HG03139 (cell line): ENCODE measurements around the gene HS3ST2.
"Not testable (repeated sequence)": the region's sequence is repeated elsewhere in the genome, so short reads cannot be mapped to it uniquely, and the experiment has no call there.

Source experiments
- ATAC-seq: cut with Tn5 transposase; IDR thresholded peaks from one replicate; pipeline ENCODE4 v1.9.1; 2021; ENCODE audit not compliant: unreplicated experiment

Gene HS3ST2

DNA sequence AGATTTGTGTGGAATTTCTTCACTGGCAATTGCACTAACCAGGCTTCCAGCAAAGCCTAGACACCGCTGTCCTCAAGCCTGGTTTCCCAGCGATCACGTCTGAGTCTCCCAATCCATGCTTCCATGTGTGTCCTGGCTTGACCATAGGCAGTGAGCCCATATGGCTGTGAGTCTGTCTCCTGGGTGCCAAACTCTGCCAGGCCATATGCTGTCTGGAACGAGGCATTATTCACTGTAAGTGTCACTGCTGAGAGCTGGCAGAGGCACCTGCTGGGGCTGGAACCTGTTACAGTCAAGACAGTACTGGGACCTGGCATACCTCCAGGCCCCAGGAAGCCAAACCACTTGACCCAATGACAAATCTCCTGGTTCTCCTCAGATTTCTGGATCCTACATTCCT is 60.4 kb downstream of the HS3ST2 start:
- no peak for ATAC-seq

- ATAC-seq: no peak
These were observed 65.0 kb downstream of the HS3ST2 start for GRCh38 chr16:22878955-22879354.

DNA sequence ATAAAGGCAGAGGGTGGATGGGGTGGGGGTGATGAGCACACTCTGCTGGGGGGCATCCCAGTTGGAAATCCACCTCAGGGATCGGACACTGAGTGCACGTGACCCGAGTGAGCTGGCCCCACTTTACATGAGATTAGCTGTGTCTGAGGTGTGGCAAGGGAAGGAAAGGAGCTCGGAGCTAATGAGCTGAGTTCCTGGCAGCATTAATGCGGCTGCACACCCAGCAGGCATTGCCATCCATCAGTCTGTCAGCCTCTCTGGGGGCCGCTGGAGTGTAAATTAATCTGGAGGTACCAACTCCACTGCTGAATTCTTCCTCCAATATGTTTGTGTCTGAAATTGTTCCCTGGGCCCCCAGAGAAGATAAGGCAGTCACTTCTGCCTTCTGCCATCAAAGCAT is 65.5 kb downstream of the HS3ST2 start:
- no peak for ATAC-seq

DNA sequence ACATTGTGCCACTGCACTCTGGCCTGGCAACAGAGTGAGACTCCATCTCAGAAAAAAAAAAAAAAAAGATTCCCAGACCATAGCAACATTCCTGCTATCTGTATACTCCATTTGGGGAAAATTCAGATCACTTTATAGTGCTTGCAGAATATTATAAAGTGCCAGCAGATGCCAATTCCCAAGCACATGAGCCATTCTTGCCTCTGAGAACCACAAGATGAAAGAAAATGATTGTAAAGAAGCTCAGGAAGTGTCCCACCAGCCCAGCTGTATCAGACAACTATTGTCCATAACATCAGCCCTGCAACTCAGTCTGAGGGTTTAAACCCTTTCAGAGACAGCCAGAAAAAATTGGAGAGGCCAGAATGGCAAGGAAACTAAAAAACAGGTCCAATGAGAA is 69.0 kb downstream of the HS3ST2 start:
- ATAC-seq: no peak

DNA sequence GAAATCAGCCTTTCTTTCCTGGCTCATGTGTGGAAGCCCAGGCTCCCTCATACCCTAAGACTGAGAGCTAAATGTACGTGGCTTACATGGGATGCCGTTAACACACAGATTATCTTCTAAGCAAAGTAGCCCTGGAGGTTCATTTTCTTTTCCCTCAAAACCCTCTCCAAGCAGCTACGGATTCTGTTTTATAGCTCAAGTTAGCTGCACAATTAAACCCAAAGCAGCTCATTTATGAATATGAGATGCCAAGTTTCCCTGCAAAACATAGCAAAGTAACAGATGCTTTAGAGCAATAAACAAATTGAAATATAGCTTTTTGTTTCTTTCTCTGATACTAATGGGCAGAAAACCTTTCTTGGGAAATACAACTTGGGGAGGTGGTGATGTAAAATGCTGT is 72.0 kb downstream of the HS3ST2 start:
- no peak for ATAC-seq

DNA sequence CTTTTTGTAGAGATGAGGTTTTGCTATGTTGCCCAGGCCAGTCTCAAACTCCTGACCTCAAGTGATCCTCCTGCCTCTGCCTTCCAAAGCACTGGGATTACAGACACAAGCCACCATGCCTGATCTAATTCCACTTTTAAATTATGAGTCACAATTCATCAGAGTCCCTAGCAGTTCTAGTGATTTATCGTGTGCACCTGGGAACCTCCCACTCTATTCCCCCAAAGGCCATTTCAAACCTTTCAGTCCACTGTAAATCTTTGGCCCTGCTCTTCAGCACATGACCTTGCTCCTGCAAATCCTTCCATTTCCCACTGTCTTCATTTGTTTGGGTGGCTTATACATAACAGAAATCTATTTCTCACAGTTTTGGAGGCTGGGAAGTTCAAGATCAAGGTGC is 73.0 kb downstream of the HS3ST2 start:
- no peak for ATAC-seq

- no peak for ATAC-seq
These were observed 73.5 kb downstream of the HS3ST2 start for GRCh38 chr16:22887445-22887844.

DNA sequence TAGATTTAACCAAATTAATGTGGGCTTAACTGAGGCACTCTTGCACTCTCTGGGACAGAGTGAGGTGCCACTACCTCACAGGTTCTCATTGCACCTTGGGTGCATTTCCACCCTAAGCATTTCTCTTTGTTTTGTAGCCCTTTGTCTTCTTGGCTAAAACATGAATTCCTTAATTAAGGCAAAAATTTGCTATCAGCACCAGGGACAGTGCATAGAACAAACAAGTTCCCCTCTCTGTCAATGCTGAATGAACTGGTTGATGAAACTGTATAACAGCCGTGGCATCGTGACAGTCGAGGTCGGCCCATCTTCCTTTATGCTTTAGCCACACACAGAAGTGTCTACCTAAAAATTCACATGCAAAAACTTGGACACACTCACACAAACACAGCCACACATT is 74.8 kb downstream of the HS3ST2 start:
- ATAC-seq: no peak

GRCh38 chr16:22890976-22891375 is 77.0 kb downstream of the HS3ST2 start:
- no peak for ATAC-seq

DNA sequence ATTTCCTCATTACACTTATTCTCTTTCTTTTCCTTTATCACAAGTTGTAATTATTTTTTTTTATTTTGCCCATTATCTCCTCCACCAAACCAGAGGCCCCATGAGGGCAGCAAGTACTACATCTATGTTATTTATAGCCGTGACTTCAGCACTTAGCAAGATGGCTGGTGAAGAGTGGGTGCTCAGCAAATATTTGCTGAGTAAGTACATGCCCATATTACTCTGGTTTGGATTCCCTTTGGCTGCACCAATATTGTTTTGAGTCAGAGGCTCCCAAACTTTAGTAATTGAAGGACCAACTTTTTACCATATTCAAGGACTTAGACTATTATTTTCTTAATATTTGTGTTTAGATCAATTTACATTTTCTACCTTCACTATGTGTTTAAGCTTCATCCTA is 83.2 kb downstream of the HS3ST2 start:
- no peak for ATAC-seq

GRCh38 chr16:22898131-22898530 is 84.2 kb downstream of the HS3ST2 start:
- no peak for ATAC-seq

GRCh38 chr16:22898874-22899348 is 84.9 kb downstream of the HS3ST2 start:
- ATAC-seq: no peak

DNA sequence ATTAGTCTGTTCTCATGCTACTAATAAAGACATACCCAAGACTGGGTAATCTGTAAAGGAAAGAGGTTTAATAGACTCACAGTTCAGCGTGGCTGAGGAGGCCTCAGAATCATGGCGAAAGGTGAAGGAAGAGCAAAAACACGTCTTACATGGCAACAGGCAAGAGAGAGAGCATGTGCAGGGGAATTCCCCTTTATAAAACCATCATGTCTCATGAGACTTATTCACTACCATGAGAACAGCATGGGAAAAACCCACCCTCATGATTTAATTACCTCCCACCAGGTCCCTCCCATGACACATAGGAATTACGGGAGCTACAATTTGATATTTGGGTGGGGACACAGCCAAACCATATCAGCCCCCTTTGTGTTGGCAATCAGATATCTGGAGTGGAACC is 85.6 kb downstream of the HS3ST2 start:
- ATAC-seq: not testable (repeated sequence)

DNA sequence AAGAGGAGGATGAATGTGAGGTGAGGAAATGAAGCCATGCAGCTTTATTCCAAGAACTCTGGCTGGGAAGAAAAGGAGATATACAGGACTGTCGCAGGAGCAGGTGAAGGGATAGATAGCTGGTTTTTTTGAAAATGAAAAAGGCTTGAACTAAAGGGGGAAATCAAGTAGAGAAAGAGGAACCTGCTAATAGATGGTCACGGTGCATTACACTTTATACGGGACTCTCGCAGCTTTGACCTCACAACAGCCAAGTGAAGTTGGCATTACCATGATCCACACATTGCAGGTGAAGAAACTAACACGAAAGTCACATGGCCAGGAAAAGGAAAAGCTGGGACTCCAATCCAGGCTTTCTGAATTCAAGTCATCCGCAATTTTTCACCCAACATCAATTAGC is 86.9 kb downstream of the HS3ST2 start:
- ATAC-seq: no peak

DNA sequence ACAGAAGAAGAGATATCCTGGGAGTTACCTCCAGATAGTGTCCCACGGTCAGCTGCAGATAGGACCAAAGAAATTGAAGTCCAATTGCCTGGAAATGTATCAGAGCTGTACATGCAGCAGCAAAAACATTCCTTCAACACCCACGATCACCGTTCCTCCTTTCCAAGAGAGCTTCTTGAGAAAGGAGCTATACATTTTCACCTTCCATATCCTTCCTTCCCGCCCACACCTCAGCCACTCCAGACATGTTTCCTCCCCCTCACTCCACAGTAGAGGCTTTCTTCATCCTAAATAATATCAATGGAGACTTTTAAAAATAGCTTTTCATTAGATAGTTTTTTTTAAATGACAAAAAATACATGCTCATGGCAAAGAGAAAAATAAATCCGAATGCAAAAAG is 87.6 kb downstream of the HS3ST2 start:
- no peak for ATAC-seq

- ATAC-seq: no peak
These were observed 89.8 kb downstream of the HS3ST2 start for GRCh38 chr16:22903716-22904115.

GRCh38 chr16:22912654-22913053 is 98.7 kb downstream of the HS3ST2 start:
- ATAC-seq: no peak

- ATAC-seq: no peak
These were observed 101.0 kb downstream of the HS3ST2 start for GRCh38 chr16:22915003-22915402.

DNA sequence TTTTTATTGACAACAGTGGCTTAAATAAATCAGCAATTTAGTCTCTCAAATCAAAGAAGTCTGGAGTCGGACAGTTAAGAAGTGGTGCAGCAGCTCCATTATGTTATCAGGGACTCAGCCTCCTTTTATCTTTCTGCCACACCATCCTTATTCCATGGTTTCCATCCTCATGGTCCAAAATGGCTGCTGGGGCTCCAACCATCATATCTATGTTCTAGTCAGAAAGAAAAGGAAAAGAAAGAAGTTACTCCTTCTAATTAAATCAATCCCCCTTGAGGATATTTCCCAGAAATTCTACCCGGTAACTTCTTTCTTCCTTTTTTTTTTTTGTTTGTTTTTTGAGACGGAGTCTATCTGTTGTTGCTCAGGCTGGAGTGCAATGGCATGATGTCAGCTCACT is 109.5 kb downstream of the HS3ST2 start:
- no peak for ATAC-seq

- no peak for ATAC-seq
These were observed 110.5 kb downstream of the HS3ST2 start for GRCh38 chr16:22924492-22924891.

- no peak for ATAC-seq
These were observed 112.3 kb downstream of the HS3ST2 start for GRCh38 chr16:22926105-22926751.

- no peak for ATAC-seq
These were observed 113.3 kb downstream of the HS3ST2 start for GRCh38 chr16:22927306-22927705.

DNA sequence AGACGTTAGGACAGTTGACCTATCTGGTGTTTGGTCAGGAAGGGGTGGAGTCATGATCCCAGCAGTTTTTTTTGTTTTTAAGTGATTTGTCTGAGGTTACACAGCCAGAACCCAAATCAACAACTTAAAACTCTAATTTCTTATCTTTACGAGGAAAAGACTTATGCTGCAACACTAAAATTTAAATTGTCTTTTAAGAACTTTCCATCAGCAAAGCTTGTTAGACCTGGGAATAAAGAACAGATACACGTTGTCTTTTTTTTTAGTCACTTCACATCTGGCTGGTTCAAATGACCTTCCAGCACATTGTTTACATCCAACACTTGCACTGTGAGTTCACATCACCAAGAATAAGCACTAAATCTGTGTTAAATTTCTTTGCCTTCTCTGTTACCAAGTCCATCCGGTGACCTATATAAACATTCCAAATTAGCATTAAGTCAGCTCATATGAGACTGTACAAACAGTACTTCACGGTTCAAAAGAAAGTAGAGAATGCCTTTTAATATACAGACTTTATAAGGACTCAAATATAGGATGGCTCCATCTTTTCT is 115.0 kb downstream of the HS3ST2 start:
- ATAC-seq: no peak
